Ammon's horn (tissue), 1 donor: ENCODE results near the gene CKAP2L.
"Not testable (repeated sequence)": the region's sequence is repeated elsewhere in the genome, so short reads cannot be mapped to it uniquely, and the experiment has no call there.

ENCODE experiments used
- DNase-seq: peaks from one replicate; pipeline ENCODE4 v3.0.0-alpha.2; 2016; ENCODE audit warnings: low spot score

The CKAP2L gene

GRCh38 chr2:112706947-112707346, 57.5 kb downstream of the CKAP2L start:
- not testable (repeated sequence) for DNase-seq

- DNase-seq: no peak
These were observed 58.2 kb downstream of the CKAP2L start for GRCh38 chr2:112706170-112706664.

- no peak for DNase-seq
These were observed 58.8 kb downstream of the CKAP2L start for GRCh38 chr2:112705575-112705974.

GRCh38 chr2:112703684-112704083, 60.7 kb downstream of the CKAP2L start:
- no peak for DNase-seq

- peak; percentile 48 for DNase-seq
These were observed 63.4 kb downstream of the CKAP2L start for GRCh38 chr2:112701052-112701451.

- DNase-seq: no peak
These were observed 64.3 kb downstream of the CKAP2L start for GRCh38 chr2:112699984-112700667.

- no peak for DNase-seq
These were observed 65.4 kb downstream of the CKAP2L start for GRCh38 chr2:112698834-112699515.

GRCh38 chr2:112694182-112694581, 70.2 kb downstream of the CKAP2L start:
- no peak for DNase-seq

GRCh38 chr2:112693596-112693995, 70.8 kb downstream of the CKAP2L start:
- DNase-seq: no peak

GRCh38 chr2:112692918-112693317, 71.5 kb downstream of the CKAP2L start:
- DNase-seq: no peak

- no peak for DNase-seq
These were observed 71.9 kb downstream of the CKAP2L start for GRCh38 chr2:112692495-112692911.

- DNase-seq: no peak
These were observed 72.5 kb downstream of the CKAP2L start for GRCh38 chr2:112691881-112692281.

GRCh38 chr2:112690853-112691401, 73.5 kb downstream of the CKAP2L start:
- DNase-seq: peak; percentile 85

GRCh38 chr2:112688086-112688880, 76.1 kb downstream of the CKAP2L start:
- no peak for DNase-seq

- no peak for DNase-seq
These were observed 76.9 kb downstream of the CKAP2L start for GRCh38 chr2:112687522-112687921.
